AG08396 (cell line): ENCODE results near the gene PROM2.

Experiments
- DNase-seq: peaks from one replicate; pipeline ENCODE4 v3.0.0; 2012; ENCODE audit warnings: low spot score, mixed read lengths

The PROM2 gene

DNA sequence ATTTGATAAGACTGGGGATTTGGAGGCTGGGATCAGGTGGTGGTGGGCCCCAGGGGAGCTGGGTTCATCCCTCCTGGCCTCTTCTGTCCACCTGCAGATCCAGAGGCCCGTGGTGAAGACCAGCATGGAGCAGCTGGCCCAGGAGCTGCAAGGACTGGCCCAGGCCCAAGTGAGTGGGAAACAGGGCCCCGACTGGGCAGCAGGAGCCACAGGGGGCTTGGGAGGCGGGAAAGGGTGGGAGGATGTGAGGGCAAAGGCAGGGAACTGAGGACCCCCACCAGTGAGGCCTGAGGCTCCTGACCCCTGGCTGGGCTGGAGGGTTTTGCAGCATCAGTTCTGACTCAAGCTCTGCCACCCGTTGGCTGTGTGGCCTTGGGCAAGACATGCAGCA lies 11.3 kb downstream of the PROM2 start:
- DNase-seq = no peak

DNA sequence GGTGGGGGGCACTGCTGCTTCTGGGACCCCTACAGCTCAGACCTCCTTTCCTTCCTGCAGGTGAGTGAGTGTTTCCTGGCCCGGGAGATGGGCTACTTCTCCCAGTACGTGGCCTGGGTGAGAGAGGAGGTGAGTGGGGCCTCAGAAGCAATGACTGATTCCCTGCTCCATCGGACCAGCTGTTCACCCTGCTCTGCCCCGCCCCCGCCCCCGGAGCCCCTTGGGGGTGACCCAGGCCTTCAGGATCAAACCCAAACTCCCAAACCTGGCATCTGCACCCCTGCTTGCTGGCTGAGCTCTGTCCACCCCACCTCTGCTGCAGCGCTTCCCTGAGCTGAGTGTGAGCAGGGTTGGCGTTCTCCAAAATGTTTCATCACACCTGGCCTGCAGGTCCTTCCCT lies 13.1 kb downstream of the PROM2 start:
- no peak for DNase-seq

DNA sequence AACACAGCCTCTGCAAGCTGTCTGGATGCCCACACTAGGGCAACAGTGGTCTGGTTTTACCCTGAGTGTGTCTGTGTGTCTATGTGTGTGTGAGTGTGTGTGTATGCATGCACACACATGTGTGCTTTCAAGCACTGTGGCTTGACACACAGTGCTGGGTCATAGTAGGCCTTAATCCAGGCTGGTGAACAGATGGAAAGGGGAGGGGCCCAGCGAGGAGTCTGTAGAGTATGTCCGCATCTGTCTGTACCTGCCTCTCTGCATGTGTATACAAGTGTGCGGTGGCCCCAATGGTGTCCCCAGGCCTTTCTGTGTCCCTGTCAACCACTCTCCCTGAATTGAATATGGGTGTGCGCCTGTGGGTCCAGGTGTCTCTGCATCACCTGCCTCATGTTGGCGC lies 13.6 kb downstream of the PROM2 start:
- DNase-seq = no peak

DNA sequence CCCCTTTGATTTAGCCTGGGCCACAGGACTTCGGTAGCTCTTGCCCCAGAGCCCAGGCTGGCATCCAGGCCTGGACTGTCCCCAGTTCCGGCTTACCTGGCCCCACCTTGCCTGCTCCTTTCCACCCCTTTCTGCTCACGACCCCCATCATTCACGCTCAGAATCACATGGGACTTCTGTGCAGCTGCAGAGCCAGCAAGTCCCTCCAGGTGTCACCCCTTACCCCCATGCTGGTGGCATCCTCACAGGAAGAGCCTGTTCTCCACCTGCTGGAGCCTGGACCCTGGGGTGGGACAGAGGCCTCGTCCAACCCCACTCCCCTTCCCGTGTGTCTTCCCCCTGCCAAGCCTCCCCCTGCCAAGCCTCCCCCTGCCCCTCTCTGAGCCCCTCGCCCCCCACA lies 15.0 kb downstream of the PROM2 start:
- no peak for DNase-seq

DNA sequence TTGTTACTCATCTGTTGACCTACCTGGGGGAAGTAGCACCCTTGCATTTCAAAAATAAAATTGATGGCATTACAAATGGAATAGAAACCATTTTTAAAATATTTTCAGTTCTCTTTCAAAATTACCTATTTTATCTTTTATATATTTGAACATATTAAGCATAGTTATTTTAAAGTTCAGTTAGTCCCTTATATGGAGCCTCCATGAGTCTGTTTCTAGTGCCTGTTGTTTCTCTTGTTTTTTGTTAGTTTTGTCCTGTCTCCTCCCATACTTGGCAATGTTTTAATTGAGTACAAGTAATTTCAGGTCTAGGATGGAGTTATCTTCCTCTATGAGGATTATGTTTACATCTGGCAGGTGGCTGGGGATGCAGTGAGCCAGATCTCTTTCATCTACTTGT lies 17.0 kb downstream of the PROM2 start:
- no peak for DNase-seq

DNA sequence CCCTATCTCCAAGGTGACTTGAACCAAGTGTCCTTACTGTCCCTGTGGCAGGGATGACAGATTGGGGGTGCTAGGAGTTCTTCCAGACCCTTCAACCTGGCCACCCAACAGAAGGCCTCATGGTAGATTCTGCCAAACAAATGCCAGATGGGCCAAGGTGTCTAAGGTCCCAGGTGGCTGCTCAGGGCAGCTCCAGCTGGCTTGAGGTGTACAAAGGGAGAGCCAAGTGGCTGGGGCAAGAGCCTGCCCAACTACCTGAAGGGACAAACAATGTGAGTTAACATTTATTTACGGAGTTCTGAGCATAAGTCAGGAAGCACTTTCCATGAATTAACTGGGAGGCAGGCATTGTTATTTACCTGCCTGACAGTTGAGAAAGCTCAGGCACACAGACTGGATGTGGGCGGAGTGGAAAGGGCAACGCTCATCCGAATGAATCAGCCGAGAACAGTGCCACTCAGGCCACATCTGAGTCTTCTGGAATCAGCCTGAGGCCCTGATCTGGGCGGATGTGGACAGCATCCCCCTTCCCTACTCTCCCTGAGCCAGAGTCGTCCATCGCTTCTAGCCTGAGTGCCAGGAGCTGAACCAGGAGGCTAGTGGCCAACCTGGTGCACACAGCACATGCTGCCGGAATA lies 18.5 kb downstream of the PROM2 start:
- no peak for DNase-seq

DNA sequence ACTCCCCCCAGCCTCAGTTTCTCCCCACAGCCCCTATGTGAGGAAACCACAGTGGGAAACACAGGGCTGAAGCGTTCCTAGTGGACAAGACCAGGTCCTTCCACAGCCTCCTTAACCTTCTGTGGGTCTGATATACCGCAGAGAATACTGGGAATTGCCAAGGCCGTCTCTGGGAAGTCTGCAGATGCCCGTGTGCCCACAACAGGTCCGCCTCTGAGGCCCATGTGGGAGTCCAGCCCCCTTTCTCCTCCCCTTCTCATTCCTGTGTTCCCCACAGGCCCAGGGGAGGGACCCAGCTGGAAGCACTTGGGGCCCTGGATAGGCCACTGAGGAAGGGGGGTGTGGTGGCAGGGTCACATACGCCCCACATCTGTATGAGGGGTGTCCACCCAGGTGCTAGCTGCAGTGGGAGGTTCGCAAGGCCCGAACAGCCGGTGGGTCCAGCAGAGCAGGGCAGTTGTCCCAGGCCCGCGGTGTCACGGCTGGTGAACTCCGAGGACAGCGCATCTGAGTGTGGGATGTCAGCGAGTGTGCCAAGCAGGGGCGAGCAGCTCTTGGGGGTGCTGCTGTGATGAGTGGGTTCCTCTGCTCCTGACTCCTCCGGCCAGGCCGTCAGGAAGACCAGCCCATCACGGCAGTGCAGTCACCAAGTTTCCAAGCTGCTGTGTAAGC lies 20.5 kb downstream of the PROM2 start:
- no peak for DNase-seq

DNA sequence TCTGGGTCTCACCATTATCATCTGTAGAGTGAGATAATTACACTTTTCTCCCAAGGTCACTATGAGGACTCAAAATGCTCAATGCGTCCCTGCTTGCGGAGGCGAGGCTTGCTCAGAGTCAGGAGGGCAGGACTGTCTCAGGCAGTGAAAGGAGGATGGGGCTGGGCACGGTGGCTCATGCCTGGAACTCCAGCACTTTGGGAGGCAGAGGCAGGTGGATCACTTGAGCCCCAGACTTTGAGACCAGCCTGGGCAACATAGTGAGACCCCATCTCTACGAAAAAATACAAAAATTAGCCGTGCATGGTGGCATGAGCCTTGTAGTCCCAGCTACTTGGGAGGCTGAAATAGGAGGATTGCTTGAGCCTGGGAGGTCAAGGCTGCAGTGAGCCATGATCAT lies 21.1 kb downstream of the PROM2 start:
- no peak for DNase-seq

DNA sequence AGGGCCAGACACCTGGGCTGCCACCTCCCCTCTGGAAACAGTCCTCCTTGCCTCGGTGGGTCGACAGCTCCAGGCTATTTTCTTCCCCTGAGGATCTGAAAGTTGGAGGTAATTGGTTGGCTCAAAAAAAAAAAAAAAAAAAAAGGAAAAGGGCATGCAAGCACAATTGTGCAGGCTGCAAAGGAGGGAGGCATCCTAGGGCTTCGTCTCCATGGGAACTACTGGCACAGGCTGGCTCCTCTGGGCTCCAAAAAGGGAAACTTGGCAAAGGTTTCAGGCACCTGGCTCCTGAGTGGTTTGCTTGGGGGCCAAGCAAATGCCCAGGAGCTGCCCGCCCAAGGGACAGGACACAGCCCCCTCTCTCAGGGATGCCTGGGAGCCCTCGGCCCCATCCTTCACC lies 21.8 kb downstream of the PROM2 start:
- DNase-seq = no peak

DNA sequence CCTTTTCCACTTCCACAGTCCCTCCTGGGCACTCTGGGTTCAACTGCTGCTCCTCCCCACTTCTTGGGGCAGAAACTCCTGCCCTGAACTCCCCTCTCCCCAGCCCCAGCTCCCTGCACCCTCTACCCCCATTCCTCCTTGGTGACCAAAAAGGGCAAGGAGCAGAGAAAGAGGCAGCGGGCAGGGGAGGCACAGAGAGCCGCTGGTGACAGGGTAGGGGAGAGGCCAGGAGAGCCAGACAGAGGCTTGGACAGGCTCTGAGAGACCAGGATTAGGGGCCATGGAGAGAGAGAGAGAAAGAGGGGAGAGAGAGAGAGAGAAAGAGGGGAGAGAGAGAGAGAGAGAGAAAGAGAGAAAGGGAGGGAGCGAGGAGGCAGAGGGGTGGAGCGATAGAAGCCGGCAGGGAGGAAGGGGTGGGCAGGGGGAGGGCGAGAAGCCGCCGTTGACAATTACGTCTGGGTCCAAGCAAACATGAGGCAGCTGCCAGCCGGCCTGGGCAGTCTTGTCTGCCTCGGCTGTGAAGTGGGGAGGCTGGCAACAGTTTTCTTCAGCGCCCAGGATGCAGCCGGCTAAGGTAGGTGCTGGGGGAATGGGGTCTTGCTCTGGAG lies 22.7 kb downstream of the PROM2 start, which contains the start of gene KCNIP3:
TSS of gene KCNIP3 (plus strand) at position 468 of the 608 bp plus-strand sequence. CDS start at position 560, 92 bp downstream.
- DNase-seq = no peak

DNA sequence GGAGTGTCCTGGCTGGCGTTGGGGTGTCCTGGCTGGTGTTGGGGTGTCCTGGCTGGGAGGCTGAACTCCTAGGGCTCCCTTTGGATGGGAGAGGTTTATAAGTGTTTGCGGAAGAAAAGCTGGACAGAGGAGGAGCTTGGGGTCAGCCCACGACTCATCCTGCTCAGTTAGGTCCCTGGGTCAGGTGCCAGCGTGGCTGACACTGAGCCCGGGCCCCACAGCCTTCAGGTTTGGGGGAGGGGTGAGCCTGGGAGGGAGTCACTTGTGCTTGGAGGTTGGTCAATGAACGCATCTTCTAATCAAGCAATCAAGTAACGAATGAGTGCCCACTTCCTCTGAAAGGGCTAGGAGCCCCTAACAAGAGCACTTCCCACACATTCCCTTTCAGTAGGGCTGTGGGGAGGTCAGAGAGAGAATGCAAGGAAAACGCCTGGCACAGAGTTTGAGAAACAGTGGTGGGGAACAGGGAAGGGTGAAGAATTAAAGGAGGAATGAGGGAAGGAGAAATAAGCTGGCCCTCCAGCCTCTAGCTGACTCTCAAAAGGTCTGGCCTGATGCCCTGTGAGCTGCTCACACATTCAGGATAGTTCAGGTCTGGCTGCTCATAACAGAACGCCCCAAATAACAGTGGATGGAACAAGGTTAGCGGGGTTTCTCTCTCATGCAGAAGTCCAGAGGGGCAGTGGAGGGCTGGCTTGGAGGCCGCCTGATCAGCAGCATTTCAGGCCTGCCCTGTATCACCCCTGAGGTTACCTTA lies 23.6 kb downstream of the PROM2 start:
- no peak for DNase-seq

DNA sequence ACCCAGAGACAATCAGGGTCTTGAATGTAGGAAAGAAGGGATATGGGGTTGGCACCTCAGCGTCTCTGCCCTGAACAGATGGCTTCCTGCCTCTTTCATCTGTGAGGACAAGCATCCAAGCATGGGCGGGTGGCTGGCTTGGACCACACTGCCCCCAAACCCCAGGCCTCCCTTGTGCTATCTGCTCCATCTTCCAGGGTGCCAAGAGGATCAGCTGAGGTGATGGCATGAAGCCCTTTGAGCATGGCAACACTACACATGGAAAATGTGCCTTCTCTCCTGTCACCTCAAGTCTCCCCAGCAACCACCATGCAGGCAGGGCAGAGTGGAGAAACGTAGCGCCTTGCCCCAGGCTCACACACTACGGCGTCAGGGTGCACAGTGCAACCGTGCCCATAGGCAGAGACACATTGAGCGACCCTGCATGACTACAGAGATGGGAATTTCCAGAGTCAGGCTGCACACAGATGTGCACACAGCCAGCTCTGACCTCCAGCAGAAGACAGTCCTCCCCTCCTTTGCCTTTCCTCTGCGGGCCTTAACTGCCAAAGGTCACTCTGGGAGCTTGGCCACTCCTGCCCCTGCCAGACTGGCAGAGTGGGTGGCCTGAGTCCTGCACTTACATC lies 24.4 kb downstream of the PROM2 start:
- DNase-seq = no peak

DNA sequence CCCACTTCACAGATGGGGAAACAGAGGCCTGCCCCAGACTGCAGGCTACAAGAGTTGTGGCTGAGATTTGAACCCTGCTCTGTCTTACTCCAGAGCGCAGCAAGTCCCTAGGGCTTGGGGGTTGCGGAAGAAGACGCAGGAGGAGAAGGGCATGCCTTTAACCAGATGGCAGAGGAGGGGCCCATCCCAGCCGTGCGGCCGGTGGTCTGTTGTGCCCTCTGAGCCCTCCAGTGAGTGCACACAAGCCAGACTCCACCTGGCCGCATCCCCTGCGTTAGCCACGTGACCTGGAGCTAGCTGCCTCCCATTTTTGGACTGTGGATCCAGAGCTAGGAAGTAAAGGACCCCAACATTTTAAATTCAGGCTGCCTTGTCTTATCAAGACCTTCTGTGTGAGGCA lies 25.7 kb downstream of the PROM2 start:
- no peak for DNase-seq

DNA sequence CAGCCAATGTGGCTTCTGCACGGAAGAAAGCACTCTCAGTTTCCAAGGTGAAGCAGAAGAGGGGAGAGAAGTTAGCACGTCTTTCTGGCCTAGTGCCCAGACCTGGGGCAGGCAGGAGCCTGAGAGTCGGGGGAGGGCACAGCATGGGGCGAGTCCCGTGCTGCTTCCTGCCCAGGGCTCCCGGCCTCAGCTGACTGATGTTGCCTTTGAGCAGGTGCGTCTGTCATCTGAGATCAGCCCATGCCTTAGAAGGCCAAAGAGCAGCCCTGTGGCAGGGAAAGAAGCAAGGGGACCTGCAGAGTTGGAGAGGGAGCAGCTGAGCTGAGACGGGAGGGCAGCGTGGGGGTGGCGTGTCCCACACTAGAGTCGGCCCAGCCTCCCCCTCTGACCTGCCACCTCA lies 26.2 kb downstream of the PROM2 start:
- no peak for DNase-seq

DNA sequence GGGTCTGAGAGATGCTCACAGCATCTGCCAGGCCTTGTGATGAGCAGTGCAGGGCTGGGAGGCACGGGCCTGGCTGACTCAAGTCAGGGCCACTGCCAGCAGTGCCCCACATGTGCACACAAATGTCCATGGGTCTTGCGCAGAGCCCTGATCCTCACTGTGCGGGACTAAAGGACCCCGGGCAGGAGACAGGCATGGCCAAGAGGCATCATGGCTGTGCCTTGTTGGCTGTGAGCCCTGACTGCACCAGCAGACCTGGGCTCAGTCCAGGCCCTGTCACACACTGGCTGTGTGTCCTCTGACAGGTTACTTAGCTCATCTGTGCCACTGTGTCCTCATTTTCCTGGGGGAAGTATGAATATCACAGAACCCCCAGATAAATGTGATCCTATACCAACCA lies 26.9 kb downstream of the PROM2 start:
- no peak for DNase-seq

DNA sequence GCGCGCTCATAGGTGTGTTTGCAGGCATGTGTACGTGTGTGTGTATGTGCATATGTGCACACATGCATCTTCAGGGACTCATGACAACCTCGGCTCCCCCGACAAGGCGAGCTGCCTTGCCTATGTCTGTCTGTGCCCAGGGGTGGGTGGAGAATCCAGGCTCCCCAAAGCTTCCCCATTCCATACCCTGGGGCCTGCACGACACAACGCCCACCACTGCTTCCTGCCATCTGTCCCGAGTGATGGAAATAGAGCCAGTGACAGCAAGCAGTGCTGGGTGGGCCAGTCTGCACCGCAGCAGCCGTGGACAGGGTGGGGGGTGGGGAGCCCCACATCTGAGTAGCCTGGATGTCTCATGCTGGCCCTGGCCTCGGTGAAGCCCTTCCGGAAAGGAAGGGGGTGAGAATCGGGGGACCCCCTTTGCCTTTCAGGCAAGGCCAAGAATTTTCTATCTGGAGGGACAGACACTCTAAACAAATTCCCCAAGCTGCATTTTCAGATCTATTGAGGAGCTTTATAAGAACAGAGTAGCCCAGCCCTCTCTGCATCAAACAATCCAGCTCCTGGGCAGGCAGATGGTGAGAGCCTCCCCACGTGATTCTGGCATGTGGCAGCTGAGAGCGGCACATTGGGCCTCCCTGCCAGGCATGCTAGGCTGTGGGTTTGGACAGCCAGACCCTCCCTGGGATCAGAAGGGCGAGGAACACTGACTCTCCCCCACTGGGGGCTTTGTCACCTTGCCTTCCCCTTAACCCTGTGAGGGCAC lies 27.8 kb downstream of the PROM2 start:
- no peak for DNase-seq

DNA sequence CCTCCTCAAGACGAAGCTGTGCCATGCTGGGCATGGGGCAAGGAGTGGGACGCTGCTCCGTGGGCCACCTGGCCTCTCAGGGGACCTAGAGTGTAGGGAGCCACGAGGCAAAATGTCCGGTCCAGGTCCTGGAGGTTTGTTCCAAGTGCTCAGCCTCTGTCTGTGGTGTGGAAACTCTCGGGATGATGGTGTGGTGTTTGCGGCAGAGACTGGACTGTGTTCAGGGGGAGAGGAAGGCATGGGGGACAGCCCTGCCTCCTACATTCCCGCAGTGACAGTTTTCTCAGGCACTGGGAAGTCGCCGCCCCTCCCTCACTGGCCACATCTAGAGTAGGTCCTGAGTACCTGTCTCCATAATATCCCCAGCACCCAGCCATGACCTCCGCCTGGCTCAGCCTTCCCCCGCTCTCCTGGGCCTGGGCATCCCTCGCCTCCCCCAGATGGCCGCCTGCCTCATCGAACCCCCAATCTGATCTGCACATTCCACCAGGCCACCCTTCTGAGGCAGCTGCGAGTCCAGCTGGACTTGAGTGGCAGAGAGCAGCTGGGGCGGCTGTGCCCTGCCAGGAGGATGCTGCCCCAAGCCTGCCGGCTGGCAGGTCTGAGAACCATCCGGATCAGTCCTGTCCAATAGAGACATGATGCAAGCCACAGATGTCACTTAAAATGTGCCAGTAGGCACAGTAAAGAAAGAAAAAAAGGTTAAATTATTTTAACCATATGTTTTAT lies 29.1 kb downstream of the PROM2 start:
- DNase-seq = no peak

DNA sequence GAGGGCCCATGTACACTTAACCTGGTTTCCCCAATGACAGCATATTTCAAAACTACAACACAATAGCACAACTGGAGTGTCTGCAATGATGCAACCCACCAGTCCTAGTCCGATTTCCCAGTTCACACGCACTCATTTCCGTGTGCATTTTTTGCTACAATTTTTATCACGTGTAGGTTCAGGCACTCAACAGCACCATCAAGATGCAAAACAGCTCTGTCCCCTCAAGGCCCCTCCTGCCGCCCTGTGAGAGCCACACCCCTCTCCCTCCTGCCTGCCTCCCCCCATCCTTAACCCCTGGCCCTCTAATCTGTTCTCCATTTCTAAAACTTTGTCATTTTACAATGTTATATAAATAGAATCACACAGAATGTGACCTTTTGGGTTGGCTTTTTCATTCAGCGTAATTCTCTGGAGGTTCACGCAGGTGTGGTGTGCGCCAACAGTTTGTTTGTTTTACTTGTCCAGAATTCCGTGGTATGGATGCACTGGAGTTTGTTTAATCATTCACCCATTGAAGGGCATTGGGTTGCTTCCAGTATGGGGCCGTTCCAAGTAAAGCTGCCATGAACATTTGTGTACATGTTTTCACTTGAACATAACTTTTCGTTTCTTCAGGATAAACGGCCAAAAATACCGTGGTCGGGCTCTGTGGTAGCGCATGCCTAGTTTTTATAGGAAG lies 31.3 kb downstream of the PROM2 start:
- DNase-seq = no peak

DNA sequence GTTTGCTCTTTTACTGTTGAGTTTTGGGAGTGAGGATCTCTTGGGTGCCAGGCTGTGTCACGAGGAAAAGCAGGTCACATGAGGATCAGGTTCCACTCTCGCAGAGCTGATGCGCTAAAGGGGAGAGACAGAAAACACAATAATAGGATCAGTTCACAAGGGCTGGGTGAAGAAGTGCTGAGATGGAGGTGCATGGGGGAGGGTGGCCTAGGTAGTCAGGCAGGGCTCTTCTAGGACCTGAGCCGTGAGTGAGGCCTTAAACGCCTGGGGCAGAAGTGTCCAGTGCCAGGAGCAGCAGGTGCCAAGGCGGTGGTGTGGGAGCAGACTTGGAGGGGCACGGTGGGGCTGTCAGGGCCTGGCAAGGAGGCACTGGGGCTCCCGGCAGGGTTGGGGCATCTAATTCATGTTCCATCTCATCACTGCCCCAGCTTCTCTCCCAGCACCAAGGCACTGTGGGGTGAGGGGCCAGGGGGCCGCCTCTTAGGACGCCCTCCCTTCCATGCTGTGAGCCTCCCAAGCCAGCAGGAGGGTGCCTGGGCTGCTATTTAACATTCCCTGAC lies 32.2 kb downstream of the PROM2 start:
- DNase-seq = no peak

DNA sequence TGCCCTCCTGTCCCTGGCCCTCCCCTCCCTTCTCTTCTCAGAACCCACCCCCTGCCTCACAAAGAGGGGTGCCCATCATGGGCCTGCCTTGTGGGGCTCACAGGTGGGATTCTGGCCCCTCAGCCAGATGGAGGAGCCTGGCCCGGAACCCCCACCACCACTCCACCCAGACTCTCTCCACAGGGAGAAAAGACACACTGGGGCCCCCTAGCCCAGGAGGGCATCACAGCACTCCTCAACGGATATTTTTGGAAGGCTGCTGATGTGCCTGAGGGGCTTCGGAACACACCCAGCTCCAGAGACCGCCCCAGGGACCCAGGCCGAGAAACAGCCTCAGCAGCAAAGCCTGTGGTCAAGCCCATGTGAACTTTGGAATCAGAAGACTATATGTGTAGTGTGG lies 32.8 kb downstream of the PROM2 start:
- DNase-seq = no peak
